Gastroesophageal sphincter (tissue), 3 donors: ENCODE results near the gene LDLRAD4.

Source experiments
- CTCF ChIP-seq, 4 experiments: fragments of 200-600 bp in 2 of 4; fragments of 450-650 bp in 2 of 4; sonication (generic) in 1 of 4; IDR thresholded peaks; one replicate each; pipeline ENCODE4 v1.5.1; 2017 to 2019; ENCODE audit warnings: antibody characterized with exemption in 4 of 4, mild to moderate bottlenecking in 2 of 4, moderate library complexity in 2 of 4
- EP300 ChIP-seq: sonication (generic); formaldehyde crosslinking; IDR thresholded peaks from one replicate; pipeline ENCODE4 v1.6.1; 2017; ENCODE audit warnings: antibody characterized with exemption, mild to moderate bottlenecking
- POLR2A ChIP-seq, 2 donors: fragments of 450-650 bp; IDR thresholded peaks; one replicate each; pipeline ENCODE4 v1.6.1; 2017; ENCODE audit warnings: antibody characterized with exemption in 2 of 2, mild to moderate bottlenecking in 2 of 2, moderate library complexity in 1 of 2

- TF ChIP-seq CTCF (IDR thresholded peaks at IDR 0.05): no peak
- no peak for TF ChIP-seq POLR2A (IDR thresholded peaks at IDR 0.05)
- no peak for TF ChIP-seq EP300
Measured at GRCh38 chr18:13217971-13218367, 591 bp upstream of the LDLRAD4 start.
